Heart right ventricle (tissue), 16 donors: ENCODE results near the gene RIT1. TPM values are rescaled to one million over a fixed set of nuclear protein-coding genes. Genes with fewer than 3 reads are reported as not detected.

ENCODE experiments used
- ATAC-seq, 8 donors: fragments of 200-7000 bp; cut with Tn5 transposase; one replicate each; pipeline ENCODE4 v1.9.1; 2020; ENCODE audit warnings: mild to moderate bottlenecking in 8 of 8, moderate library complexity in 8 of 8, moderate number of reproducible peaks in 1 of 8
- DNase-seq, 2 donors: peaks; one replicate each; pipeline ENCODE4 v3.0.0-alpha.2; 2020
- H3K27ac ChIP-seq, 10 donors: fragments of 200-600 bp; sonication (generic) in 2 of 10; one replicate each; pipeline versions ENCODE4 v1.5.0 to v1.8.0; 2020 to 2022; ENCODE audit warnings: mild to moderate bottlenecking in 3 of 10
- H3K27me3 ChIP-seq, 7 donors: fragments of 200-600 bp; one replicate each; pipeline ENCODE4 v1.8.0; 2021 to 2022; ENCODE audit warnings: mild to moderate bottlenecking in 2 of 7
- H3K36me3 ChIP-seq, 9 donors: fragments of 200-600 bp; sonication (generic) in 1 of 9; one replicate each; pipeline versions ENCODE4 v1.5.0 to v1.8.0; 2020 to 2022; ENCODE audit warnings: mild to moderate bottlenecking in 2 of 9
- H3K4me1 ChIP-seq, 9 donors: fragments of 200-600 bp; sonication (generic) in 1 of 9; one replicate each; pipeline versions ENCODE4 v1.5.0 to v1.8.0; 2020 to 2022; ENCODE audit warnings: mild to moderate bottlenecking in 4 of 9
- H3K4me3 ChIP-seq, 10 donors: fragments of 200-600 bp; sonication (generic) in 2 of 10; one replicate each; pipeline versions ENCODE4 v1.5.0 to v1.8.0; 2020 to 2022; ENCODE audit warnings: mild to moderate bottlenecking in 7 of 10, moderate library complexity in 2 of 10
- H3K9me3 ChIP-seq, 11 donors: fragments of 200-600 bp in 10 of 11; sonication (generic) in 2 of 11; one replicate each; pipeline versions ENCODE4 v1.5.0 to v1.8.0; 2013 to 2022; ENCODE audit warnings: mild to moderate bottlenecking in 2 of 11, control low read depth in 1 of 11, moderate library complexity in 1 of 11
- CTCF ChIP-seq, 9 donors: fragments of 200-600 bp; sonication (generic) in 2 of 9; IDR thresholded peaks; one replicate each; pipeline versions ENCODE4 v1.5.0 to v1.8.0; 2021 to 2022; ENCODE audit warnings: antibody characterized with exemption in 9 of 9, mild to moderate bottlenecking in 5 of 9, moderate library complexity in 1 of 9
- WGBS, 2 donors: extraction: QIAGEN DNeasy Blood & Tissue Kit; methylation state at CpG; one replicate each; pipeline ENCODE4 v1.1.7; 2013; ENCODE audit warnings: inconsistent platforms in 1 of 2; 5-methylcytosine and 5-hydroxymethylcytosine counted together
- intact Hi-C, 10 donors: fragments of 100-400 bp; cut with DNase I; formaldehyde crosslinking; loops; one replicate each; pipeline versions ENCODE4 v1.11.1 to v1.14.2; 2022
- polyA plus RNA-seq, 2 donors: library from polyadenylated mRNA; stranded (reverse); fragments of 200-250 nt; gene quantifications; one replicate each; pipeline ENCODE4 v1.2.3, GENCODE V29; 2013
- total RNA-seq, 10 donors: library from RNA; stranded (reverse); fragmentation: NEBNext Ultra II Directional in 3 of 10; extraction: Animal tissue kit (Norgen Biotek cat#: 25700) in 3 of 10; gene quantifications; one replicate each; pipeline versions ENCODE4 v1.2.1 to v1.2.4, GENCODE V29; 2021 to 2023
- donor health status: Arrhythmogenic right ventricular cardiomyopathy.
- donor health status: ischemic (EF 13 %, LVEDD 7.1; RV severe dilation, severe dysfunction).
- donor health status: healthy with polysubstance abuse.
- donor health status: DM: no; HTN: yes; CAD: no.
- donor health status: DM: no; HTN: no; CAD: no.
- donor health status: ischemic (EF 25% LVEDD 6.9; RV normal size, moderate dysfunction).
- donor health status: ischemic (EF 25% LVEDD 5.7; RV mildly dilated, moderate dysfunction).
- donor health status: healthy.
- donor health status: DM: yes; HTN: yes; CAD: no.
- donor health status: Ischemic cardiomyopathy.
- donor health status: ischemic (EF 35%, LVEDD 5.7; RV mildly dilated, moderate dysfunction).
- donor health status: nonischemic (EF 11% LVEDD 7.7; RV severe dilation, severe dysfunction).
- donor health status: DM: yes; HTN: yes; CAD: no.
- donor health status: PGD.
- donor health status: ischemic (EF 29% LVEDD 5.4; RV normal size, mild dysfunction).
- donor health status: nonischemic (EF 23%, LVEDD 6.1; RV moderate dilation, normal function).

RIT1 gene
- total and polyA plus RNA-seq, 12 donors: 11.5 to 32.3 (median 20.7) TPM

GRCh38 chr1:155893389-155894142 lies 17.6 kb downstream of the RIT1 start:
- intact Hi-C loops: no loop called here
- H3K9me3 ChIP-seq: no peaks in the 10 kb centered on the region
- peaks cover 0 to 34% (median 19%) of the 10 kb centered on the region in 9 donors for H3K4me1 ChIP-seq
- H3K36me3 ChIP-seq: peaks cover 0 to 36% (median 18%) of the 10 kb centered on the region in 9 donors
- peak overlapping the region in 2 of 10 donors; percentile 9 to 10 for H3K4me3 ChIP-seq
- DNase-seq: peak in 1 of 2 donors; percentile 52
- TF ChIP-seq CTCF (IDR thresholded peaks at IDR 0.05): no peak
- 55 to 65% methylated on average over 10 of the region's 10 CpGs for WGBS, 2 donors
- peak overlapping the region; percentile 44 to 85 (median 79) for H3K27ac ChIP-seq
- no peaks in the 10 kb centered on the region for H3K27me3 ChIP-seq
- ATAC-seq: peak; percentile 55 to 93 (median 91)

GRCh38 chr1:155892796-155893195 lies 18.4 kb downstream of the RIT1 start:
- no peaks in the 10 kb centered on the region for H3K9me3 ChIP-seq
- ATAC-seq (no peak), DNase-seq (no peak)
- no peak for TF ChIP-seq CTCF (IDR thresholded peaks at IDR 0.05)
- H3K36me3 ChIP-seq: peaks cover 0 to 35% (median 14%) of the 10 kb centered on the region in 9 donors
- peaks cover 0 to 34% (median 19%) of the 10 kb centered on the region in 9 donors for H3K4me1 ChIP-seq
- no peaks in the 10 kb centered on the region for H3K27me3 ChIP-seq
- intact Hi-C loops: no loop called here
- 57 to 59% methylated on average over 3 of the region's 3 CpGs for WGBS, 2 donors
- H3K4me3 ChIP-seq: no peak overlapping the region
- H3K27ac ChIP-seq: peak overlapping the region; percentile 44 to 85 (median 79)

GRCh38 chr1:155890251-155890650 lies 20.9 kb downstream of the RIT1 start:
- peaks cover 0 to 34% (median 19%) of the 10 kb centered on the region in 9 donors for H3K4me1 ChIP-seq
- peak overlapping the region in 4 of 10 donors; percentile 15 to 45 (median 28) for H3K27ac ChIP-seq
- ATAC-seq (no peak), DNase-seq (no peak)
- peaks cover 0 to 36% (median 0%) of the 10 kb centered on the region in 9 donors for H3K36me3 ChIP-seq
- H3K9me3 ChIP-seq: no peaks in the 10 kb centered on the region
- intact Hi-C loops: no loop called here
- no peak for TF ChIP-seq CTCF (IDR thresholded peaks at IDR 0.05)
- H3K27me3 ChIP-seq: no peaks in the 10 kb centered on the region
- H3K4me3 ChIP-seq: no peak overlapping the region
- 53 to 59% methylated on average over 3 of the region's 3 CpGs for WGBS, 2 donors

GRCh38 chr1:155889566-155889965 lies 21.6 kb downstream of the RIT1 start:
- Histone ChIP-seq H3K27ac (peak overlapping the region in 3 of 10 donors; percentile 15 to 45 (median 37)), H3K4me3 (no peak overlapping the region), H3K9me3 (no peaks in the 10 kb centered on the region), H3K4me1 (peaks cover 0 to 34% (median 18%) of the 10 kb centered on the region in 9 donors), H3K36me3 (peaks cover 0 to 37% (median 0%) of the 10 kb centered on the region in 9 donors), H3K27me3 (no peaks in the 10 kb centered on the region)
- no peak for DNase-seq
- no peak for ATAC-seq
- intact Hi-C loops: no loop called here
- WGBS, 2 donors: 69 to 71% methylated on average over 2 of the region's 2 CpGs
- no peak for TF ChIP-seq CTCF (IDR thresholded peaks at IDR 0.05)
